H1 (cell line): ENCODE data around the gene TPT1. TPM values are rescaled to one million over a fixed set of nuclear protein-coding genes. Genes with fewer than 3 reads are reported as not detected.

Experiments used
- BRCA1 ChIP-seq: IDR thresholded peaks from 2 replicates; pipeline ENCODE4 v1.6.1; 2012; ENCODE audit warnings: low read depth, low read length, improper control_type of control experiment
- YY1 ChIP-seq: IDR thresholded peaks from 2 replicates; pipeline ENCODE4 v1.6.1; 2011; ENCODE audit warnings: low read depth, mild to moderate bottlenecking, low read length
- polyA plus RNA-seq, 7 experiments: library from polyadenylated mRNA; depleted of rRNA in 3 of 7; stranded (reverse) in 5 of 7; unstranded in 2 of 7; fragments of >200 nt in 5 of 7; fragments of 200-250 nt in 2 of 7; gene quantifications; 1 replicate in 5 of 7; 2 replicates in 1 of 7; 4 replicates in 1 of 7; pipeline versions ENCODE4 v1.2.1 to v1.2.3, GENCODE V29; 2011 to 2013; ENCODE audit warnings: missing spikeins in 2 of 7, mixed read lengths in 2 of 7
- small RNA-seq: library from polyadenylated mRNA; stranded (forward); fragments of <200 nt; extraction: miRNeasy Mini kit (QIAGEN cat#:217004); gene quantifications from one replicate; pipeline ENCODE3, GENCODE V24; 2013; ENCODE audit not compliant: insufficient read depth
- total RNA-seq: library from RNA; stranded (reverse); fragmentation: NEBNext Ultra II Directional; extraction: Animal tissue kit (Norgen Biotek cat#: 25700); gene quantifications from 2 replicates; pipeline ENCODE4 v1.2.1, GENCODE V29; 2021

The TPT1 gene
- total and polyA plus RNA-seq, 2 of the 8 experiments (the other 6 are each of a cell fraction or from before 2014, with no cell fraction given), result 2,245 to 2,279 TPM

- TF ChIP-seq BRCA1 (no peak), YY1 (no peak)
Measured at GRCh38 chr13:45289936-45290563, 50.9 kb downstream of the TPT1 start (continued).

Small RNAs within 50 kb of the gene (small RNA-seq; reads per million reads assigned to genes)
- gene SNORA31, result 87.8 reads per million, percentile 97 among the genes with 10 or more reads in this experiment

Other genes with a start within 250 kb of the TPT1 start
- gene GTF2F2, start 220.7 kb downstream of the TPT1 start, total RNA-seq, result 31.1 and 32.8 TPM in 2 replicates
- 7.3 and 10.8 TPM in 2 replicates for gene GTF2F2, start 220.7 kb downstream of the TPT1 start, polyA plus RNA-seq (2011; rRNA removed)
- not detected in 2 replicates for gene KCTD4, start 140.1 kb downstream of the TPT1 start, total RNA-seq
- not detected in 2 replicates for gene KCTD4, start 140.1 kb downstream of the TPT1 start, polyA plus RNA-seq (2011; rRNA removed)
- gene SLC25A30, start 77.2 kb upstream of the TPT1 start, total RNA-seq, result 7.4 and 8.7 TPM in 2 replicates
- gene SLC25A30, start 77.2 kb upstream of the TPT1 start, polyA plus RNA-seq (2011; rRNA removed), result 2.1 and 2.5 TPM in 2 replicates
- 12.7 and 15.0 TPM in 2 replicates for gene COG3, start 123.8 kb upstream of the TPT1 start, total RNA-seq
- 8.6 and 13.5 TPM in 2 replicates for gene COG3, start 123.8 kb upstream of the TPT1 start, polyA plus RNA-seq (2011; rRNA removed)